SK-N-SH (cell line): ENCODE data around the gene MRPL51. TPM values are rescaled to one million over a fixed set of nuclear protein-coding genes. Genes with fewer than 3 reads are reported as not detected.

Experiments
- CTCF ChIA-PET: fragments of 300-600, 350-600 bp; formaldehyde crosslinking; extraction: SDS; loops from one replicate; lab custom pipeline; 2021; lab: Yijun Ruan, JAX
- POLR2A ChIA-PET: fragments of 350-600 bp; sonication (Branson Sonifier 250); formaldehyde crosslinking; extraction: SDS; loops from one replicate; lab custom pipeline; 2020; ENCODE audit warnings: antibody characterized with exemption, inconsistent platforms; lab: Yijun Ruan, JAX
- DNase-seq: peaks from one replicate; pipeline ENCODE4 v3.0.0; 2012
- H2AFZ ChIP-seq: fragments of 200-600 bp; sonication (generic); 2 replicates; pipeline ENCODE4 v1.8.1; 2016; ENCODE audit warnings: antibody characterized with exemption, mild to moderate bottlenecking, low read depth
- H3F3A ChIP-seq: fragments of 200-600 bp; sonication (generic); replicated peaks from 2 replicates; pipeline ENCODE3; 2016; ENCODE audit warnings: antibody characterized with exemption, mild to moderate bottlenecking; ENCODE audit not compliant: insufficient read depth
- H3K27ac ChIP-seq, 2 experiments: fragments of 200-500 bp in 1 of 2; fragments of 200-600 bp in 1 of 2; sonication (Bioruptor generic) in 1 of 2; sonication (generic), shearing (Covaris generic) in 1 of 2; 2 replicates each; pipeline versions ENCODE4 v1.5.1 to v1.6.1; 2014 to 2016; ENCODE audit warnings: low read depth in 2 of 2, inconsistent platforms in 1 of 2, low read length in 1 of 2, mild to moderate bottlenecking in 1 of 2, mixed read lengths in 1 of 2
- H3K27me3 ChIP-seq: fragments of 200-600 bp; sonication (generic), shearing (Covaris generic); 2 replicates; pipeline ENCODE4 v1.6.1; 2016; ENCODE audit warnings: mixed run types; ENCODE audit not compliant: insufficient read depth
- H3K36me3 ChIP-seq, 2 experiments: fragments of 200-500 bp in 1 of 2; fragments of 200-600 bp in 1 of 2; sonication (Bioruptor generic) in 1 of 2; sonication (generic) in 1 of 2; replicated peaks in 1 of 2; 2 replicates each; pipeline versions ENCODE3 to v1.5.1; 2014 to 2016; ENCODE audit warnings: low read length in 1 of 2, mild to moderate bottlenecking in 1 of 2; ENCODE audit not compliant: insufficient read depth in 2 of 2, control insufficient read depth in 1 of 2
- H3K4me1 ChIP-seq, 2 experiments: fragments of 200-500 bp in 1 of 2; fragments of 200-600 bp in 1 of 2; sonication (Bioruptor generic) in 1 of 2; sonication (generic), shearing (Covaris generic) in 1 of 2; 2 replicates each; pipeline versions ENCODE4 v1.5.1 to v1.6.1; 2014 to 2016; ENCODE audit warnings: low read depth in 1 of 2, low read length in 1 of 2, mixed run types in 1 of 2; ENCODE audit not compliant: insufficient read depth in 2 of 2, control insufficient read depth in 1 of 2
- H3K4me2 ChIP-seq: fragments of 200-600 bp; sonication (generic), shearing (Covaris generic); 2 replicates; pipeline ENCODE4 v1.6.1; 2017; ENCODE audit warnings: mixed run types
- H3K4me3 ChIP-seq, 2 experiments: fragments of 200-500 bp in 1 of 2; fragments of 200-600 bp in 1 of 2; sonication (Bioruptor generic) in 1 of 2; sonication (generic), shearing (Covaris generic) in 1 of 2; 2 replicates each; pipeline versions ENCODE4 v1.5.1 to v1.8.1; 2014 to 2016; ENCODE audit warnings: low read depth in 2 of 2, inconsistent platforms in 1 of 2, low read length in 1 of 2, mild to moderate bottlenecking in 1 of 2, mixed read lengths in 1 of 2, moderate library complexity in 1 of 2
- H3K79me2 ChIP-seq: fragments of 200-600 bp; sonication (generic); 2 replicates; pipeline ENCODE4 v1.8.1; 2017; ENCODE audit warnings: mild to moderate bottlenecking; ENCODE audit not compliant: insufficient read depth
- H3K9ac ChIP-seq: fragments of 200-600 bp; sonication (generic); 2 replicates; pipeline ENCODE4 v1.6.1; 2017; ENCODE audit warnings: mixed run types
- H3K9me2 ChIP-seq: fragments of 200-600 bp; sonication (generic); 2 replicates; pipeline ENCODE4 v1.6.1; 2017; ENCODE audit warnings: mixed run types
- H3K9me3 ChIP-seq: fragments of 200-600 bp; sonication (generic); 2 replicates; pipeline ENCODE4 v1.6.1; 2017; ENCODE audit warnings: mixed run types, mild to moderate bottlenecking, moderate library complexity
- H4K20me1 ChIP-seq: fragments of 200-600 bp; sonication (generic); 2 replicates; pipeline ENCODE4 v1.6.1; 2017; ENCODE audit warnings: mild to moderate bottlenecking, mixed run types; ENCODE audit not compliant: insufficient read depth
- CTCF ChIP-seq: fragments of 200-600 bp; sonication (generic); IDR thresholded peaks from 2 replicates; pipeline ENCODE4 v1.6.1; 2017; ENCODE audit warnings: antibody characterized with exemption, mild to moderate bottlenecking, moderate library complexity
- EP300 ChIP-seq, 2 experiments: IDR thresholded peaks; 2 replicates each; pipeline versions ENCODE4 v1.4.0 to v1.6.1; 2012; ENCODE audit warnings: borderline replicate concordance in 1 of 2, low read depth in 1 of 2, low read length in 1 of 2
- FOSL2 ChIP-seq: IDR thresholded peaks from 2 replicates; pipeline ENCODE4 v1.4.0; 2012; ENCODE audit warnings: low read depth, mild to moderate bottlenecking, moderate library complexity, borderline replicate concordance
- FOXJ3 ChIP-seq: sonication (generic); formaldehyde crosslinking; IDR thresholded peaks from 2 replicates; pipeline ENCODE4 v1.5.1; 2020; ENCODE audit warnings: mild to moderate bottlenecking, missing genetic modification reagents
- GATA2 ChIP-seq: sonication (generic); formaldehyde crosslinking; IDR thresholded peaks from 2 replicates; pipeline ENCODE4 v1.5.0; 2020; ENCODE audit warnings: mild to moderate bottlenecking, missing genetic modification reagents
- IRF3 ChIP-seq: fragments of 150-350 bp; IDR thresholded peaks from 2 replicates; pipeline ENCODE4 v1.6.1; 2016; ENCODE audit warnings: mild to moderate bottlenecking, low read depth, low read length
- MAX ChIP-seq: IDR thresholded peaks from 2 replicates; pipeline ENCODE4 v1.4.0; 2012; ENCODE audit warnings: low read depth
- MEF2A ChIP-seq: IDR thresholded peaks from 2 replicates; pipeline ENCODE4 v1.4.0; 2012; ENCODE audit warnings: low read depth, borderline replicate concordance
- NRF1 ChIP-seq: IDR thresholded peaks from 2 replicates; pipeline ENCODE4 v1.6.1; 2012; ENCODE audit warnings: low read depth, mild to moderate bottlenecking, low read length
- RAD21 ChIP-seq: IDR thresholded peaks from 2 replicates; pipeline ENCODE4 v1.6.1; 2012; ENCODE audit warnings: mild to moderate bottlenecking, low read length
- RCOR1 ChIP-seq: fragments of 150-350 bp; IDR thresholded peaks from 2 replicates; pipeline ENCODE4 v1.6.1; 2017; ENCODE audit warnings: antibody characterized with exemption, low read length
- RXRA ChIP-seq: IDR thresholded peaks from 2 replicates; pipeline ENCODE4 v1.4.0; 2012; ENCODE audit warnings: low read depth, mild to moderate bottlenecking, borderline replicate concordance
- SMC3 ChIP-seq: IDR thresholded peaks from 2 replicates; pipeline ENCODE4 v1.6.1; 2012; ENCODE audit warnings: low read depth, low read length, improper control_type of control experiment
- TAF1 ChIP-seq: IDR thresholded peaks from 2 replicates; pipeline ENCODE4 v1.6.1; 2012; ENCODE audit warnings: low read depth, mild to moderate bottlenecking, low read length, moderate library complexity, borderline replicate concordance
- USF1 ChIP-seq: IDR thresholded peaks from 2 replicates; pipeline ENCODE4 v1.4.0; 2012; ENCODE audit warnings: low read depth, borderline replicate concordance
- USF2 ChIP-seq: fragments of 150-350 bp; IDR thresholded peaks from 2 replicates; pipeline ENCODE4 v1.6.1; 2017; ENCODE audit warnings: antibody characterized with exemption, low read length, low read depth, borderline replicate concordance
- ZBTB33 ChIP-seq: IDR thresholded peaks from 2 replicates; pipeline ENCODE4 v1.4.0; 2012; ENCODE audit warnings: low read depth, borderline replicate concordance
- WGBS: methylation state at CpG from one replicate; pipeline ENCODE4 v1.1.6; 2017; ENCODE audit warnings: low lambda C conversion rate; 5-methylcytosine and 5-hydroxymethylcytosine counted together
- polyA plus RNA-seq, 3 experiments: library from polyadenylated mRNA; depleted of rRNA; stranded (reverse); fragments of >200 nt; gene quantifications; 2 replicates each; pipeline ENCODE4 v1.2.3, GENCODE V29; 2012

MRPL51 gene
- polyA plus RNA-seq, 1 of the 3 experiments (the other 2 are of a cell fraction): 189 TPM

- TF ChIP-seq MAX (no peak), USF2 (no peak), RAD21 (no peak), CTCF (no peak), MEF2A (no peak)
These were observed 40.7 kb downstream of the MRPL51 start (continued) for GRCh38 chr12:6452245-6452943.

GRCh38 chr12:6451348-6452244, 41.5 kb downstream of the MRPL51 start, which contains the start of gene TAPBPL:
TSS of gene TAPBPL (plus strand) at chr12:6452042. CDS start at chr12:6452249, 207 bp downstream.
- WGBS: 19% methylated on average over 26 of the region's 27 CpGs
- CTCF ChIA-PET: interaction anchor here (0.7 to 5.2 kb wide), 7 partner anchors 12 to 86 kb away, joined by 3 to 33 read pairs (median 3); partner anchors contain the start of gene VAMP1
- peak within 1 kb of the TSS; percentile 81 for H3K9ac ChIP-seq
- no peaks in the 10 kb centered on the region for H3K9me2 ChIP-seq
- peak within 1 kb of the TSS; percentile 85 to 91 for H3K27ac ChIP-seq
- H3K36me3 ChIP-seq: peaks cover 0 to 3% of the 10 kb centered on the region in 2 experiments
- H3K4me3 ChIP-seq: peak within 1 kb of the TSS; percentile 63 to 69
- no peaks in the 10 kb centered on the region for H4K20me1 ChIP-seq
- POLR2A ChIA-PET: interaction anchor here (0.9 to 3.3 kb wide), 6 partner anchors 9 to 83 kb away, joined by 4 to 19 read pairs (median 6); partner anchors contain the start of genes GAPDH and VAMP1
- H3K4me2 ChIP-seq: peak within 1 kb of the TSS; percentile 86
- peak; percentile 88 for DNase-seq
- no peaks in the 10 kb centered on the region for H3K27me3 ChIP-seq
- H3F3A ChIP-seq: peaks cover 10% of the 10 kb centered on the region
- H3K79me2 ChIP-seq: no peaks in the 10 kb centered on the region
- H3K9me3 ChIP-seq: no peaks in the 10 kb centered on the region
- H2AFZ ChIP-seq: peak within 1 kb of the TSS; percentile 90
- H3K4me1 ChIP-seq: peaks cover 11 to 29% of the 10 kb centered on the region in 2 experiments; a peak in 2 of 4 replicates
- TF ChIP-seq FOSL2 (no peak), RCOR1 (no peak), NRF1 (peak; percentile 86), FOXJ3 (CRISPR knock-in tag) (no peak), ZBTB33 (no peak), RAD21 (no peak), CTCF (no peak), EP300 (IDR thresholded peaks at IDR 0.05; ENCODE audit: borderline replicate concordance in 1 of 2, low read depth in 1 of 2, low read length in 1 of 2) (no peak), TAF1 (peak; percentile 10; the same call in 1 of the 2 replicates), RXRA (no peak), USF1 (peak; percentile 86), GATA2 (CRISPR knock-in tag) (no peak), IRF3 (no peak), SMC3 (no peak)
